ENCODE data around the gene RFTN1.

DNA sequence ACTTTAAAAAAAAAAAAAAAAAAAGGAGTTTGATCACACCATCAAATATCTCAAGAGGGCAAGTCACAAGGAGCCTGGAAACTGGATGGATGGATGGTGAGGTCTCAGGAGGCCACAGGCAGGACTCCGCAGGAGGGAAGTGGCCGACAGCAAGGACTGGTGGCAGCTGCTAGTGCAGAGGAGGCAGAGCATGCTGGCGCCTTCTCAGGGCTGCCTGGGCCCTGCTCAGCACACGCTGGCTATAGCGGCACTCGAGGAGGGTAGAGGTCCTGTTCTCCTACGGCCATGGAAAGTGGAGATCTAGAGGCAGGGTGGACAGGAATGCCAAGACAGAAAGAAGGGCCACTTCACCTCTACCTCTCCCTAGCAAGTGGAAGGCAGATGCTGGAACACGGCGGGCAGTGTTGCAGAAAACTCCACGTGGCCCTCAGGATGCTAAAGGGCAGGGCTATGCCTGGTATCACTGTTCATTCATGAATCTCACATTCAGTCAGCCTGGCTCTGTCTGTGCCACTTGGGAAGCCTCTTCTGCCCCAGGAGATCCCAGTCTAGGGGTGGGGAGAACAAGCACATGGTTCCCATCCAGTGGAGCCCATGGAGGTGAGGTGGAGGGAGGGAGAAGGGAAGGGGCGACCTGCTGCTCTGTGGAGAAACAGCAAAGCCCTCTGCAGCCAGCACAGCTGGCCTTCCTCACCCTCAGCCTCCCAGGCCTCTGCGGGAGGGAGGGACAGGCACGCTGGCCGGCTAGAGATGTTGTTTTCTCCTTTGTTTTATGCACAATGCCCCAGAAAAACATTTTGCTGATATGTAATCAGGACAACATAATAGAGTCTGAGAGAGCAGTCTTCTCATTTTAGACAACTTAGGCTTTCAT is 177.5 kb downstream of the RFTN1 start:
- TF ChIP-seq, protein P1, sequence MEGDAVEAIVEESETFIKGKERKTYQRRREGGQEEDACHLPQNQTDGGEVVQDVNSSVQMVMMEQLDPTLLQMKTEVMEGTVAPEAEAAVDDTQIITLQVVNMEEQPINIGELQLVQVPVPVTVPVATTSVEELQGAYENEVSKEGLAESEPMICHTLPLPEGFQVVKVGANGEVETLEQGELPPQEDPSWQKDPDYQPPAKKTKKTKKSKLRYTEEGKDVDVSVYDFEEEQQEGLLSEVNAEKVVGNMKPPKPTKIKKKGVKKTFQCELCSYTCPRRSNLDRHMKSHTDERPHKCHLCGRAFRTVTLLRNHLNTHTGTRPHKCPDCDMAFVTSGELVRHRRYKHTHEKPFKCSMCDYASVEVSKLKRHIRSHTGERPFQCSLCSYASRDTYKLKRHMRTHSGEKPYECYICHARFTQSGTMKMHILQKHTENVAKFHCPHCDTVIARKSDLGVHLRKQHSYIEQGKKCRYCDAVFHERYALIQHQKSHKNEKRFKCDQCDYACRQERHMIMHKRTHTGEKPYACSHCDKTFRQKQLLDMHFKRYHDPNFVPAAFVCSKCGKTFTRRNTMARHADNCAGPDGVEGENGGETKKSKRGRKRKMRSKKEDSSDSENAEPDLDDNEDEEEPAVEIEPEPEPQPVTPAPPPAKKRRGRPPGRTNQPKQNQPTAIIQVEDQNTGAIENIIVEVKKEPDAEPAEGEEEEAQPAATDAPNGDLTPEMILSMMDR (IDR thresholded peaks at IDR 0.05) = no peak
- TF ChIP-seq POLR2AphosphoS5 (IDR thresholded peaks at IDR 0.05) (no peak), EP300 (IDR thresholded peaks at IDR 0.05) (no peak)

Measured in sigmoid colon (tissue), 4 donors.